ENCODE results near the gene MTNR1B.

DNA sequence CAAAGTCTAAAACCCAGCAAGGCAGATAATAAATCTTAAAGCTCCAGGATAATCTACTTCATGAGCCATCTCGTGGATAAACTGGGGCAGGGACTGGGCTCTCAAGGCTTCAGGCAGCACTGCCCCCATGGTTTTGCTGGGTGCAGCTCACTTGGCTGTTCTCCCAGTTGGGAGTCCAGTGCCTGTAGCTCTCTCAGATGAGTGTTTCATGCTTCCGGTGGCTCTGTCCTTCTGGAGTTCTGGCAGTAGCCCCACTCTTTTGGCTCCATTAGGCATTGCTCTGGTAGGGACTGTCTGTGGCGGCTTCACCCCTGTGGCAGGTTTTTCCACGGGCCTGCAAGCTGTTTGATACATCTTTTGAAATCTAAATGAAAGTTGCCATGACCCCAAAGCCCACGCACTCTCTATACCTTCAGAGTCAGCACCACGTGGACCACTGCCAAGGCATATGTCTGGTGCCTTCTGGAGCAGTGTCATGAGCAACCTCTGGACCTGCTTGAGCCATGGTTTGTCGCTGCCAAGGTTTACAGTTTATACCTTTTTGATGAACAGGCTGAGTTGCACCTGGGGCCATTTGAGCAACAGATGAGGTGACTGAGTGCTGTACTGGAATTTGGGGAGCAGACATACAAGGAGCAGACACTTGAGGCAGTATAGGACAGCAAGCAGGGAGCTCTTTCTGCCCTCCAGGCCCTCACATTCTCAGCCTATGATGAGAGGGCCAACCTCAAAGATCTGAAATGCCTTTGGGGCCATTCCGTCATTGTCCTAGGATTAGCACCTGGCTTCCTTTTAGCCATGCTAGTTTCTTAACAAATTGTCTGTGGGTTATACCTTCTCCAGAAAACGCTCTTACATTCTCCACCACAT is 48.6 kb downstream of the MTNR1B start:
- TF ChIP-seq RCOR1 (IDR thresholded peaks at IDR 0.05; ENCODE audit: low read length) (no peak), SMC3 (IDR thresholded peaks at IDR 0.05; ENCODE audit: low read depth, low read length) (no peak), EZH2phosphoT487 (IDR thresholded peaks at IDR 0.05; ENCODE audit: borderline replicate concordance, low read depth) (no peak), EP300 (IDR thresholded peaks at IDR 0.05; ENCODE audit: borderline replicate concordance in 1 of 2, low read depth in 1 of 2, low read length in 1 of 2) (no peak), POLR2AphosphoS5 (IDR thresholded peaks at IDR 0.05; ENCODE audit: low read depth, low read length) (no peak), YY1 (IDR thresholded peaks at IDR 0.05; ENCODE audit: low read depth) (no peak), GABPA (IDR thresholded peaks at IDR 0.05; ENCODE audit: low read depth) (no peak), JUND (IDR thresholded peaks at IDR 0.05) (no peak)
- TF ChIP-seq, protein P1, sequence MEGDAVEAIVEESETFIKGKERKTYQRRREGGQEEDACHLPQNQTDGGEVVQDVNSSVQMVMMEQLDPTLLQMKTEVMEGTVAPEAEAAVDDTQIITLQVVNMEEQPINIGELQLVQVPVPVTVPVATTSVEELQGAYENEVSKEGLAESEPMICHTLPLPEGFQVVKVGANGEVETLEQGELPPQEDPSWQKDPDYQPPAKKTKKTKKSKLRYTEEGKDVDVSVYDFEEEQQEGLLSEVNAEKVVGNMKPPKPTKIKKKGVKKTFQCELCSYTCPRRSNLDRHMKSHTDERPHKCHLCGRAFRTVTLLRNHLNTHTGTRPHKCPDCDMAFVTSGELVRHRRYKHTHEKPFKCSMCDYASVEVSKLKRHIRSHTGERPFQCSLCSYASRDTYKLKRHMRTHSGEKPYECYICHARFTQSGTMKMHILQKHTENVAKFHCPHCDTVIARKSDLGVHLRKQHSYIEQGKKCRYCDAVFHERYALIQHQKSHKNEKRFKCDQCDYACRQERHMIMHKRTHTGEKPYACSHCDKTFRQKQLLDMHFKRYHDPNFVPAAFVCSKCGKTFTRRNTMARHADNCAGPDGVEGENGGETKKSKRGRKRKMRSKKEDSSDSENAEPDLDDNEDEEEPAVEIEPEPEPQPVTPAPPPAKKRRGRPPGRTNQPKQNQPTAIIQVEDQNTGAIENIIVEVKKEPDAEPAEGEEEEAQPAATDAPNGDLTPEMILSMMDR (IDR thresholded peaks at IDR 0.05): no peak
- TF ChIP-seq, protein P2, sequence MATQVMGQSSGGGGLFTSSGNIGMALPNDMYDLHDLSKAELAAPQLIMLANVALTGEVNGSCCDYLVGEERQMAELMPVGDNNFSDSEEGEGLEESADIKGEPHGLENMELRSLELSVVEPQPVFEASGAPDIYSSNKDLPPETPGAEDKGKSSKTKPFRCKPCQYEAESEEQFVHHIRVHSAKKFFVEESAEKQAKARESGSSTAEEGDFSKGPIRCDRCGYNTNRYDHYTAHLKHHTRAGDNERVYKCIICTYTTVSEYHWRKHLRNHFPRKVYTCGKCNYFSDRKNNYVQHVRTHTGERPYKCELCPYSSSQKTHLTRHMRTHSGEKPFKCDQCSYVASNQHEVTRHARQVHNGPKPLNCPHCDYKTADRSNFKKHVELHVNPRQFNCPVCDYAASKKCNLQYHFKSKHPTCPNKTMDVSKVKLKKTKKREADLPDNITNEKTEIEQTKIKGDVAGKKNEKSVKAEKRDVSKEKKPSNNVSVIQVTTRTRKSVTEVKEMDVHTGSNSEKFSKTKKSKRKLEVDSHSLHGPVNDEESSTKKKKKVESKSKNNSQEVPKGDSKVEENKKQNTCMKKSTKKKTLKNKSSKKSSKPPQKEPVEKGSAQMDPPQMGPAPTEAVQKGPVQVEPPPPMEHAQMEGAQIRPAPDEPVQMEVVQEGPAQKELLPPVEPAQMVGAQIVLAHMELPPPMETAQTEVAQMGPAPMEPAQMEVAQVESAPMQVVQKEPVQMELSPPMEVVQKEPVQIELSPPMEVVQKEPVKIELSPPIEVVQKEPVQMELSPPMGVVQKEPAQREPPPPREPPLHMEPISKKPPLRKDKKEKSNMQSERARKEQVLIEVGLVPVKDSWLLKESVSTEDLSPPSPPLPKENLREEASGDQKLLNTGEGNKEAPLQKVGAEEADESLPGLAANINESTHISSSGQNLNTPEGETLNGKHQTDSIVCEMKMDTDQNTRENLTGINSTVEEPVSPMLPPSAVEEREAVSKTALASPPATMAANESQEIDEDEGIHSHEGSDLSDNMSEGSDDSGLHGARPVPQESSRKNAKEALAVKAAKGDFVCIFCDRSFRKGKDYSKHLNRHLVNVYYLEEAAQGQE (IDR thresholded peaks at IDR 0.05; ENCODE audit: low read depth, low read length): no peak

All from SK-N-SH (cell line).